Parathyroid adenoma (tissue), 2 donors: ENCODE data around the gene ZNF236.

Source experiments
- H2AFZ ChIP-seq: fragments of 300-600 bp; sonication (generic); one replicate; pipeline ENCODE4 v1.7.0; 2017; ENCODE audit warnings: antibody characterized with exemption, mild to moderate bottlenecking
- H3K27ac ChIP-seq: fragments of 300-600 bp; sonication (generic); one replicate; pipeline ENCODE4 v1.7.0; 2017
- H3K27me3 ChIP-seq: fragments of 300-600 bp; sonication (generic); one replicate; pipeline ENCODE4 v1.7.0; 2017; ENCODE audit warnings: low read length; ENCODE audit not compliant: control insufficient read depth, insufficient read depth
- H3K36me3 ChIP-seq: fragments of 300-600 bp; sonication (generic); one replicate; pipeline ENCODE4 v1.7.0; 2017; ENCODE audit warnings: low read length; ENCODE audit not compliant: control insufficient read depth, insufficient read depth
- H3K4me1 ChIP-seq: fragments of 300-600 bp; sonication (generic); one replicate; pipeline ENCODE4 v1.7.0; 2017; ENCODE audit warnings: control low read depth
- H3K4me2 ChIP-seq: fragments of 300-600 bp; sonication (generic); one replicate; pipeline ENCODE4 v1.7.0; 2017; ENCODE audit warnings: low read length
- H3K4me3 ChIP-seq: fragments of 300-600 bp; sonication (generic); one replicate; pipeline ENCODE4 v1.7.0; 2017; ENCODE audit warnings: low read depth, low read length
- H3K79me2 ChIP-seq: fragments of 300-600 bp; sonication (generic); one replicate; pipeline ENCODE4 v1.7.0; 2017; ENCODE audit warnings: control low read depth
- H3K9ac ChIP-seq: fragments of 300-600 bp; sonication (generic); one replicate; pipeline ENCODE4 v1.7.0; 2017; ENCODE audit warnings: mild to moderate bottlenecking
- H3K9me3 ChIP-seq: fragments of 300-600 bp; sonication (generic); one replicate; pipeline ENCODE4 v1.7.0; 2017; ENCODE audit warnings: low read length; ENCODE audit not compliant: control insufficient read depth
- TF ChIP-seq, protein P1 (sequence below): fragments of 300-600 bp; sonication (generic); IDR thresholded peaks from one replicate; pipeline ENCODE4 v1.7.0; 2017; ENCODE audit warnings: antibody characterized with exemption, mild to moderate bottlenecking
- donor health status: primary hyperparathyroidism.

Gene ZNF236

DNA sequence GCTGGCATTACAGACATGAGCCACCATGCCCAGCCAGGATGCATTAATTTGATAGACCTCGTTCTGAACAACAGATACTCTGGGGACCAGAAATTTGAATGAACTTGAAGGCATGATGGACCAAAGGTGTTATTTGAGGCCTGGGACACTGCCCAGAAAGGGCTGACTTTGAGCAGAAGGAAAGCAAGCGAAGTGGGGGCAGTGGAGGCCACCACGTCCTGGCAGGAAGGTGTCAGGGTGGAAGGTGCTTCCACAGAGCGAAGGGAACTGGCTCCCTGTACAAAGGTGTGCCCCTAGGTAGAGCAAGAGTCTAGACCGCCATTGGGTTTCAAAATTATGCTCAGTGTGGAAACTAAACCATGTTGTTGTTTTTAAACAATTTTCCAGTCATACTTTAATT, 23.9 kb downstream of the ZNF236 start:
- no peak overlapping the region for H3K4me2 ChIP-seq
- H3K27me3 ChIP-seq = no peaks in the 10 kb centered on the region
- H3K4me3 ChIP-seq = no peak overlapping the region
- TF ChIP-seq, protein P1, sequence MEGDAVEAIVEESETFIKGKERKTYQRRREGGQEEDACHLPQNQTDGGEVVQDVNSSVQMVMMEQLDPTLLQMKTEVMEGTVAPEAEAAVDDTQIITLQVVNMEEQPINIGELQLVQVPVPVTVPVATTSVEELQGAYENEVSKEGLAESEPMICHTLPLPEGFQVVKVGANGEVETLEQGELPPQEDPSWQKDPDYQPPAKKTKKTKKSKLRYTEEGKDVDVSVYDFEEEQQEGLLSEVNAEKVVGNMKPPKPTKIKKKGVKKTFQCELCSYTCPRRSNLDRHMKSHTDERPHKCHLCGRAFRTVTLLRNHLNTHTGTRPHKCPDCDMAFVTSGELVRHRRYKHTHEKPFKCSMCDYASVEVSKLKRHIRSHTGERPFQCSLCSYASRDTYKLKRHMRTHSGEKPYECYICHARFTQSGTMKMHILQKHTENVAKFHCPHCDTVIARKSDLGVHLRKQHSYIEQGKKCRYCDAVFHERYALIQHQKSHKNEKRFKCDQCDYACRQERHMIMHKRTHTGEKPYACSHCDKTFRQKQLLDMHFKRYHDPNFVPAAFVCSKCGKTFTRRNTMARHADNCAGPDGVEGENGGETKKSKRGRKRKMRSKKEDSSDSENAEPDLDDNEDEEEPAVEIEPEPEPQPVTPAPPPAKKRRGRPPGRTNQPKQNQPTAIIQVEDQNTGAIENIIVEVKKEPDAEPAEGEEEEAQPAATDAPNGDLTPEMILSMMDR = no peak
- H3K79me2 ChIP-seq = peaks cover 10% of the 10 kb centered on the region
- no peaks in the 10 kb centered on the region for H3K36me3 ChIP-seq
- H3K9ac ChIP-seq = no peak overlapping the region
- H2AFZ ChIP-seq = no peak overlapping the region
- no peaks in the 10 kb centered on the region for H3K9me3 ChIP-seq
- peaks cover 6% of the 10 kb centered on the region for H3K4me1 ChIP-seq
- H3K27ac ChIP-seq = no peak overlapping the region

DNA sequence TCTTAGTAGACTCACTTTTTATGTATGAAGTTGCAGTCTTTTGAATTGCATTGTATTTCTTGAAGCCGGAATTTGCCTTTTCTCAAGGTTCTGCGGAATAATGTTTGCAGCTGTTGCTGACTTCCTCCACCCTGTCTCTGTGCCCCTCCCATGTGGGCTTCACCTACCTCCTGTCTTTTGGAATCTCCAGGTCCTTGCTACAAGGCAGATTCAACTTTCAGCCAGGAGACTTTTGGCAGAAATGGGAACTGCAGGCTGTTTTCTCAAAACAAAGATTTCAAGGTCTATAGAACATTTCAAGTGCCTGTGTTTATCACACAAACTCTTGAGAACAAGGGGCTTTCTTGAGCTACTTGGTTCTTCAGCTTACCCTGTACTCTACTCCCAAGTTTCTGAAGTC, 25.6 kb downstream of the ZNF236 start:
- no peaks in the 10 kb centered on the region for H3K27me3 ChIP-seq

DNA sequence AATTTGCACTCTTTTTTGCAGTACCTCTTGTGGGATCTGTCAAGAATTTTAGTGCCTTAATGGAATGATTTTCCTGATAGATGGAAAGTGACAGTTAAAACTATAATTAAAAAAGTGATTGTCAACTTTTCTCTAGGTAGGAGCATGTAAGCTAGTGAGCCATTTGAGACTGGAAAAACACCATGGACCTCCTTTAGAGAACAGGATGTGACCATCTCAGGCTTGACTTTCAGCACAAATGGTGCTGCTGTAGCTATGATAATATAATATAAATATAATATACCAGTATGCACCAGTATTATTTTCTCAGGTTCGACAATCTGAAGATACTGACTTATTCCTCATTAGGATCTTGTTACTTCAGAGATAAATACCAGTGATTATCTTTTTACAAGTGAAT, 27.8 kb downstream of the ZNF236 start:
- no peak overlapping the region for H3K9ac ChIP-seq
- H3K36me3 ChIP-seq = no peaks in the 10 kb centered on the region
- H2AFZ ChIP-seq = no peak overlapping the region
- H3K4me2 ChIP-seq = no peak overlapping the region
- no peaks in the 10 kb centered on the region for H3K27me3 ChIP-seq
- H3K4me1 ChIP-seq = peaks cover 3% of the 10 kb centered on the region
- no peak overlapping the region for H3K4me3 ChIP-seq
- H3K79me2 ChIP-seq = peaks cover 12% of the 10 kb centered on the region
- H3K9me3 ChIP-seq = no peaks in the 10 kb centered on the region
- TF ChIP-seq, protein P1 = no peak
- H3K27ac ChIP-seq = no peak overlapping the region

More for the DNA sequence above, 25.6 kb downstream of the ZNF236 start:
- Histone ChIP-seq H3K4me2 (no peak overlapping the region), H2AFZ (no peak overlapping the region), H3K79me2 (peaks cover 12% of the 10 kb centered on the region), H3K36me3 (no peaks in the 10 kb centered on the region), H3K4me3 (no peak overlapping the region), H3K4me1 (peaks cover 3% of the 10 kb centered on the region), H3K9ac (no peak overlapping the region), H3K9me3 (no peaks in the 10 kb centered on the region), H3K27ac (no peak overlapping the region)
- TF ChIP-seq, protein P1 = no peak

DNA sequence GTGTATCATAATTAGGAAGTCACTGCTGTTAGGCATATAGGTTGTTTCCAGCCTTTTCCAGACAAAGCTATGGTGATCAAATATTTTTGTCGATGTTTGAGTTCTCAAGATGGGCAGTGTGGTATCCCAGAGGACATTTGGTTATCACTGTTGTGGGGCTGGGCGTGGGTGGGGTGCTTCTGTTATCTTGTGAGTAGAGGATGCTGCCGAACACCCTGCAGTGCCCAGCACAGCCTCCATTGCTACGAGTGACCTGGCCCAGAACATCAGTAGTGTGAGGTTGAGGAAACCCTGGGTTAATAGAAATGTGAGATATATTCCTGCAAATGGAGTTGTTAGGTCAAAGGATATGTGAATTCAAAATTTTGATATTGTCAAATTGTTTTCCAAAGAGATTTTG, 33.2 kb downstream of the ZNF236 start:
- Histone ChIP-seq H3K4me1 (no peaks in the 10 kb centered on the region), H2AFZ (no peak overlapping the region), H3K9ac (no peak overlapping the region), H3K27ac (no peak overlapping the region), H3K4me3 (no peak overlapping the region), H3K27me3 (no peaks in the 10 kb centered on the region), H3K36me3 (no peaks in the 10 kb centered on the region), H3K79me2 (peaks cover 2% of the 10 kb centered on the region), H3K9me3 (no peaks in the 10 kb centered on the region), H3K4me2 (no peak overlapping the region)
- TF ChIP-seq, protein P1 = no peak

DNA sequence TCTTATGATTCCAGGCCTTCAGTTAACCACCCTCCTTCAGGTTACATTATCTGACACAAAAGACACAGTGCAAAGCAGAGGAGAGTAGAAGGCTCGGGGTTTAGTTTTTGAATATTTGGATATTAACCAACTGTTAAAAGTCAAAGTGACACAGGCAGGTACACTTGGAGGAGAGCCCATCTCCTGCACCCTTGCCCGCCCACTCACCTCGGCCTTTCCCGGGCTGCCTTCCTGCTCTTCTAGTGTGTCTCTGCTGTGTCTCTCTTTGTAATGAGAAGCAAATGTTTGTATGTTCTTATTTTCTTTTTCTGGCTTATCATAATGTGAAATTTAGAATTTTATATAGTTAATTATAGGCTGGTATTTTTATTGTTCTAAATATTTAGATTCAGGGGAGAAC, 35.1 kb downstream of the ZNF236 start:
- no peaks in the 10 kb centered on the region for H3K4me1 ChIP-seq

More for the DNA sequence above, 35.1 kb downstream of the ZNF236 start:
- Histone ChIP-seq H3K79me2 (peaks cover 2% of the 10 kb centered on the region), H3K4me2 (no peak overlapping the region), H3K9me3 (no peaks in the 10 kb centered on the region), H3K9ac (no peak overlapping the region), H2AFZ (no peak overlapping the region), H3K27me3 (no peaks in the 10 kb centered on the region), H3K4me3 (no peak overlapping the region), H3K27ac (no peak overlapping the region), H3K36me3 (no peaks in the 10 kb centered on the region)
- TF ChIP-seq, protein P1 = no peak
